Spinal cord (tissue), 10 donors: ENCODE measurements around the gene ASB6. TPM values are rescaled to one million over a fixed set of nuclear protein-coding genes. Genes with fewer than 3 reads are reported as not detected.

ENCODE experiments used
- DNase-seq, 6 donors: peaks; one replicate each; pipeline versions ENCODE4 v3.0.0 to v3.0.0-alpha.2; 2013 to 2015; ENCODE audit warnings: low spot score in 6 of 6, low read depth in 4 of 6
- H3K27ac ChIP-seq: one replicate; pipeline ENCODE4 v1.5.1; 2013; ENCODE audit warnings: low read depth, low read length, control low read depth
- H3K27me3 ChIP-seq: one replicate; pipeline ENCODE4 v1.6.1; 2013; ENCODE audit warnings: low read length; ENCODE audit not compliant: control insufficient read depth, insufficient read depth
- H3K36me3 ChIP-seq: one replicate; pipeline ENCODE4 v1.6.1; 2013; ENCODE audit warnings: low read length; ENCODE audit not compliant: control insufficient read depth, insufficient read depth
- H3K4me1 ChIP-seq: one replicate; pipeline ENCODE4 v1.6.1; 2013; ENCODE audit warnings: low read length; ENCODE audit not compliant: control insufficient read depth, insufficient read depth
- H3K4me3 ChIP-seq: one replicate; pipeline ENCODE4 v1.5.1; 2013; ENCODE audit warnings: low read depth, low read length, control low read depth
- H3K9me3 ChIP-seq: one replicate; pipeline ENCODE4 v1.6.1; 2013; ENCODE audit warnings: low read length; ENCODE audit not compliant: control insufficient read depth, insufficient read depth
- WGBS: methylation state at CpG from one replicate; pipeline ENCODE4 v1.1.5; 2013; ENCODE audit warnings: missing lambda C conversion rate; ENCODE audit not compliant: insufficient coverage; 5-methylcytosine and 5-hydroxymethylcytosine counted together
- long read RNA-seq, 4 donors: transcript quantifications; one replicate each; lab custom pipeline, GENCODE V29; 2026
- polyA plus RNA-seq, 2 donors: library from polyadenylated mRNA; unstranded; fragments of 120-200 nt; gene quantifications; one replicate each; pipeline ENCODE4 v1.2.1, GENCODE V29; 2013; ENCODE audit not compliant: insufficient read length in 2 of 2
- total RNA-seq, 2 donors: library from RNA; depleted of rRNA in 1 of 2; stranded (reverse); fragments of 120-200 nt in 1 of 2; fragments of >200 nt in 1 of 2; gene quantifications; one replicate each; pipeline versions ENCODE4 v1.2.3 to v1.2.4, GENCODE V29; 2013 to 2014
- donor health status: healthy.

Gene ASB6
- total RNA-seq (10 to 100 TPM; 12.3 to 12.4 TPM), polyA plus RNA-seq (10 to 100 TPM; 29.8 to 33.4 TPM)
- long read RNA-seq, donor 1, partial matches to known transcripts = 0 of 3 reads
- long read RNA-seq, donor 1, other reads (novel, unspliced or antisense) = 0 of 3 reads
- long read RNA-seq, donor 2, partial matches to known transcripts = 0 of 3 reads
- long read RNA-seq, donor 2, other reads (novel, unspliced or antisense) = 0 of 3 reads
- long read RNA-seq, donor 3, transcript ASB6-201 (6 exons, 2,330 nt) = major isoform, 5 of 5 reads
- long read RNA-seq, donor 3, partial matches to known transcripts = 0 of 5 reads
- long read RNA-seq, donor 3, other reads (novel, unspliced or antisense) = 0 of 5 reads
- long read RNA-seq, donor 4, partial matches to known transcripts = 0 of 2 reads
- long read RNA-seq, donor 4, other reads (novel, unspliced or antisense) = 0 of 2 reads

DNA sequence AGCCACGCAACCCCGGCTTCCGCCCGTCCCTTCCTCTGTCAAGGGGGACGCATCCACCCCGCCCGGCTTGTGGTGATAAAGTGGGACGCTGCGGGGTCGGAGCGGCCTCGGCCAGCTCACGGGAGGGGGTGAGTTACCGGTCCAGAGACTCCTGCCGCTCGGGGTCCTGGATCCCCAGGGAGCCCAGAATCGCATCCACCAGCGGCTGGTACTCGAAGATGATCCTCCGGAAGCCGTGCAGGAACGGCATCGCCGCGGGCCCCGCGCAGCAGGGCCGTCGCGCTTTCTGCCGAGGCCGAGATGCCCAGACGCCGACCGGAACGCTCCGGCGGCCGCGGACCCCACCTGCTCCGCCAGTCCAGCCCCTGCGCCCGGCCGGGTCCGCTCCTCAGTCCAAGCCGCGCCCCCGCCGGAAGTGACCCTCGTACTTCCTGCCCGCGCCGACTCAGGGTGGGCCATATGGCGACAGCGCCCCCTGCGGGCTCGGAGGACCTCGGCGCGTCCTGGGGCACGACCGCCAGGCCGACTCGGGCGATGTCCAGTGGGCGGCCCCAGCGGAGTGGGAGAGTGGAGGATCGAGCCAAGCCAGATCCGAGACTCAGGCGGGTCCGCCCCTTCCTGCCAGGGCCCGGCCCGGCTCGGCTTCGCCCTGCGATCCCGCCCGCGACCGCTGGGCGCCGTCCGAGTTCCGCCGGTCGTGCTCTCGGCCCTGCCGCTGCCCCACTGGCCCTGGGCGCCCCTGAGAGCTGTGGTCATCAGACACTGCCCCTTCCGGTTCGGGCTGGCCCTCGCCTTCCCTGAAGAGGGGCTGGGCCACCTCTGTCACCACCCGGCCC lies at the start of gene ASB6:
Gene ASB6, minus strand, starts transcription at position 402 of the 836 bp plus-strand sequence. Its CDS starts 152 bp downstream, at position 250.
- 0% methylated on average over 93 of the region's 93 CpGs for WGBS
- Histone ChIP-seq H3K9me3 (no peaks in the 10 kb centered on the region), H3K27me3 (no peaks in the 10 kb centered on the region), H3K27ac (peak within 1 kb of the TSS; percentile 94), H3K4me3 (peak within 1 kb of the TSS; percentile 90), H3K36me3 (peaks cover 31% of the 10 kb centered on the region), H3K4me1 (peaks cover 34% of the 10 kb centered on the region)
- peak; percentile 87 to 98 (median 91) for DNase-seq

DNA sequence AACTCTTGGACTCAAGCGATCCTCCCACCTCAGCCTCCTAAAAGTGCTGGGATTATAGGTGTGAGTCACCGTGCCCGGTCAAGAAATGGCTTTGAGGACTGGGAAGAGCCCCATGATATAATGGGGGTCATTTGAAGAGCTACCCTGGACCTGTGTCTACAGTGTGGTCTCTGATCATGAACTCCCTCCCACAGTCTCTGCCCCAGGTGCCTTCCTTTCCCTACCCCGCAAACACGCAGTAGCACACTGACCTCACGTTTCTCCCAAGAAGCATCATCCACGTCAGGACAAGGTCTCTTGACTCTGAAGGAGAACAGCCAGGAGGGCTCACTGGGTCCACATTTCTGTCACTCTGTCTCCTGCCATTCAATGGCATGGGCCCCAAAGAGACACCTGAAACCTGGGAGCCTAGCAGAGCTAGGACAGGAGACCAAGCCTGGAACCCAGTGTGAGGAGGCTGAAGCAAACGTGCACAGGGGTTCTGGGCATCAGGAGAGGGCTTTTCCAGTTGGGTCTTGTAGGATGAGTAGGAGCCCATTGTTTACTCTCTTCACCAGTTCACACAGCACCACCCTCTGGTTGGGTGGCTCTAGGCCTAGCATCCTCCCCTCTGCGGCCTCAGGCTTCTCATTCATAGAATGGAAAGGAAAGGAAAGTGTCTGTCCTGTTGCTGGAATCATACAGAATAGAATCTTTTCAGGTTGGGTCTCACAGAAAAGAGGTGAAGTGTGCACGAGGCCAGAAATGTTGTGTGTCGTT lies 46.5 kb upstream of the ASB6 start:
- Histone ChIP-seq H3K4me3 (no peak overlapping the region), H3K36me3 (no peaks in the 10 kb centered on the region), H3K27me3 (no peaks in the 10 kb centered on the region), H3K9me3 (no peaks in the 10 kb centered on the region), H3K27ac (no peak overlapping the region), H3K4me1 (no peaks in the 10 kb centered on the region)
- DNase-seq = no peak
- WGBS = 93% methylated on average over 7 of the region's 11 CpGs

DNA sequence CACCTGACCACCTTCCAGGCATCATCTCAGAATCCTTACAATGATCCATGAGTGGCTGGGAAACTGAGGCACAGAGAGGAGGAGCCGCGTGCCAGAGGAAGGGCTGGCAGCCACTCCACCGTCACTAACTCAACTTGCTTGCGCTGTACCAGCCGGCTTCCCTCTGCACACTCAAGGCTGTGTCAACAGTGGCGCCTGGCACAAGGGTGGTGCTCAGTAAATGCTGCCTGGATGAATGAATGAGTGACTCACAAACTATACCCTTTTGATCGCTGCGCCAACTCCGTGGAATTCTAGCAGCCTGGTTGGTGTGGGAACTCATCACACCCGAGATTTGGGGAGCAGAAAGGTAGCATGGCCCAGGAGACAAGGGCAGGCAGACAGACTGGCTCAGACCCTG lies 45.4 kb upstream of the ASB6 start:
- Histone ChIP-seq H3K9me3 (no peaks in the 10 kb centered on the region), H3K27ac (no peak overlapping the region), H3K36me3 (no peaks in the 10 kb centered on the region), H3K4me3 (no peak overlapping the region), H3K27me3 (no peaks in the 10 kb centered on the region), H3K4me1 (no peaks in the 10 kb centered on the region)
- 89% methylated on average over 5 of the region's 10 CpGs for WGBS
- DNase-seq = no peak

DNA sequence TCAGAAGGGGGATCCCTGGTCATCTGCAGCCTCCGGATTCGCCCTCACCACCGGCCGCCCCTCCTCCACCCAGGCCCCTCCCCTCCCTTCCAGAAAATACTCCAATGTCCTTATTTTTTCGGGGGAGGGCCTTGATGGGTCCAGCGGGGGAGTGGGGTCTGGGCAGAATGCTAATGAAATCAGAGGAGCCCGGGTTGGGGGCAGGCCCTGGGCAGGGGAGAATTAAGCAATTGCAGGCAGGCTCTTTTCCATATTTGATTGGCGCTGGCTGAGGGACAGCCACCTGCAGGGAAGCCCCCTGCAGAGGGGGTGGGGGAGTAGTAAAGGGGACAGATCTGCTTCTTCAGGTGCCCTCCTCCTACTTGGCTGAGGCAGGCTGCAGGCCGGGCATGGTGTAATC lies 44.8 kb upstream of the ASB6 start:
- DNase-seq = no peak
- Histone ChIP-seq H3K9me3 (no peaks in the 10 kb centered on the region), H3K27me3 (no peaks in the 10 kb centered on the region), H3K27ac (no peak overlapping the region), H3K4me1 (no peaks in the 10 kb centered on the region), H3K4me3 (no peak overlapping the region), H3K36me3 (no peaks in the 10 kb centered on the region)
- WGBS = 34% methylated on average over 5 of the region's 9 CpGs

DNA sequence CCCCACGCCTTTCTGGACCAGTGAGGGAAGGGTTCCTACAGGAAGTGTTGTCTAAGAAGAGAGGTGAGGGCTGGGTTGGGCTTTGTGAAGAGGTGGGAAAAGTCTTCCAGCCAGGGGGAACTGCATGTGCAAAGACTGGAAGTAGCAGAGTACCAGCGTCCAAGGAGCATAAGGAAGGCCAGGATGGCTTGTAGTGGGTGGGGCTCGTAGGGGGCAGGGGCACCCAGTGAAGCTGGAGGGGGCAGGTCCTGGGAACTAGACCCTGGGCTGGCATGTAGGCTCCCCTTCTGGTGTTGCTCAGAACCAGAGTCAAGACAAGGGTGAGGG lies 43.9 kb upstream of the ASB6 start:
- Histone ChIP-seq H3K4me1 (no peaks in the 10 kb centered on the region), H3K36me3 (no peaks in the 10 kb centered on the region), H3K9me3 (no peaks in the 10 kb centered on the region), H3K27ac (no peak overlapping the region), H3K27me3 (no peaks in the 10 kb centered on the region), H3K4me3 (no peak overlapping the region)
- 76% methylated on average over 3 of the region's 3 CpGs for WGBS
- DNase-seq = no peak

GRCh38 chr9:129685220-129685932 lies 43.4 kb upstream of the ASB6 start:
- no peaks in the 10 kb centered on the region for H3K4me1 ChIP-seq
- WGBS = 83% methylated on average over 11 of the region's 15 CpGs
- no peaks in the 10 kb centered on the region for H3K9me3 ChIP-seq
- H3K27me3 ChIP-seq = no peaks in the 10 kb centered on the region
- H3K27ac ChIP-seq = no peak overlapping the region
- no peak for DNase-seq
- H3K4me3 ChIP-seq = no peak overlapping the region
- no peaks in the 10 kb centered on the region for H3K36me3 ChIP-seq

DNA sequence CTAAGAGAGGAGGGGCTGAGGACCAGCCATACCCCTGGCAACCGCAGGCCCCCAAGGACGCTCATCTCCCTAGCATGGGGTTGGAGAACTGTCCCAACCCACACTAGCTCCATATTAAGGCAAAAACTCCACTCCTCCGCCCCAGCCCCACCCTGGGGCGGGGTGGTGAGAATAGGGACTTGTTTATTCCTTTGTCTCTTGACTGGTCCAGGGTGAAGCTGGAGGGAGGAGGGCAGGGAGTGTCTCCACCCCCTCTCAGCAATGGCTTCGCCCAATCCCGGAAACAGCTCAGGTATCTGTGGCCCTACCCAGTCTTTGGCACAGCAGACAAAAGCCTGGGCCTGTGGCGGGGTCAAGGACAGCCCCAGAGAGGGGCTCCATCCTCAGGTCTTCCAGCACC lies 40.4 kb upstream of the ASB6 start:
- H3K27me3 ChIP-seq = peaks cover under 1% of the 10 kb centered on the region

GRCh38 chr9:129681924-129682323 lies 40.0 kb upstream of the ASB6 start:
- DNase-seq = no peak
- Histone ChIP-seq H3K9me3 (no peaks in the 10 kb centered on the region), H3K27ac (no peak overlapping the region), H3K4me3 (no peak overlapping the region), H3K36me3 (no peaks in the 10 kb centered on the region), H3K27me3 (peaks cover 3% of the 10 kb centered on the region), H3K4me1 (peaks cover 8% of the 10 kb centered on the region)
- 84% methylated on average over 6 of the region's 11 CpGs for WGBS

More for the DNA sequence above, 40.4 kb upstream of the ASB6 start:
- Histone ChIP-seq H3K9me3 (no peaks in the 10 kb centered on the region), H3K36me3 (no peaks in the 10 kb centered on the region), H3K4me3 (no peak overlapping the region), H3K27ac (no peak overlapping the region), H3K4me1 (peaks cover 3% of the 10 kb centered on the region)
- WGBS = 83% methylated on average over 1 of the region's 7 CpGs
- DNase-seq = no peak

GRCh38 chr9:129679537-129679936 lies 37.6 kb upstream of the ASB6 start:
- WGBS = 79% methylated on average over 9 of the region's 9 CpGs
- Histone ChIP-seq H3K9me3 (no peaks in the 10 kb centered on the region), H3K36me3 (no peaks in the 10 kb centered on the region), H3K4me1 (peaks cover 20% of the 10 kb centered on the region), H3K27me3 (peaks cover 3% of the 10 kb centered on the region), H3K4me3 (no peak overlapping the region), H3K27ac (no peak overlapping the region)
- no peak for DNase-seq
